Fibroblast of pulmonary artery (primary cell): ENCODE data around the gene NPHP4.

Experiments
- DNase-seq: peaks from one replicate; pipeline ENCODE4 v3.0.0-alpha.2; 2010; ENCODE audit warnings: low read depth
- H3K4me3 ChIP-seq: replicated peaks from 2 replicates; pipeline ENCODE4 v1.5.1; 2011; ENCODE audit warnings: low read depth, mild to moderate bottlenecking, control low read depth, low read length, moderate library complexity
- TF ChIP-seq, protein P1 (sequence below): IDR thresholded peaks from 2 replicates; pipeline ENCODE4 v1.5.1; 2011; ENCODE audit warnings: mild to moderate bottlenecking, control low read depth, low read length, inconsistent platforms; ENCODE audit errors: missing control alignments

The NPHP4 gene

DNA sequence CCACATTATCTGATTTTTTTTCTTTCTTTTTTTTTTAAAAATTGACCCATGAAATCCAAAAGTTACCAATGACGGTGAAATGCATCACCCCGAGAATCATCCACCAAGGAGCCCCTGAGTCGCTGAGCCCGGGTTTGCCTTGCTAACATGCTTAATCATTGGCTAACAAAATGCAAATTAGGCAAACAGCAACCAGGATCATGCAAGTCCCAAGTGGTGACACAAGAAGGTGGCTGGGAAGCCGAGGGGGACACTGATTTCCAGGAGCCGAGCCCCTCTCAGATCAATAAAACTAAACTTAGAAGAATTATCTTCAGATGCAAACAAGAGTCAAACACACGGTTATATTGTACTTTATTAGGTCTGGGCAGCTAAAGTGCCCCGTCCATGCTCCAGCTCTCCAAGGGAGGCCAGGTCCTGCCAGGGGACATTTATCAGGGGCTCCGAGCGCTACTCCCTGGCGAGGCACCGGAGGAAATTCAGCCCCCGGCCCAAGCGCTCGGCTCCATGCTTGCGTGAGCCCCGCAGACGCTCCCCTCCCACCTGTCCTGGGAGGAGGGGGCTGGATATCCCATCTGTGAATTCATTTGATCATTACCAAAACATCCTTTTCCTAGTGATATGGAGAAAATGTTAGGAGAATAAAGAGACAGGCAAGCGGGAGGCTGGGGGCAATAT lies 154.1 kb downstream of the NPHP4 start:
- DNase-seq: no peak
- TF ChIP-seq, protein P1, sequence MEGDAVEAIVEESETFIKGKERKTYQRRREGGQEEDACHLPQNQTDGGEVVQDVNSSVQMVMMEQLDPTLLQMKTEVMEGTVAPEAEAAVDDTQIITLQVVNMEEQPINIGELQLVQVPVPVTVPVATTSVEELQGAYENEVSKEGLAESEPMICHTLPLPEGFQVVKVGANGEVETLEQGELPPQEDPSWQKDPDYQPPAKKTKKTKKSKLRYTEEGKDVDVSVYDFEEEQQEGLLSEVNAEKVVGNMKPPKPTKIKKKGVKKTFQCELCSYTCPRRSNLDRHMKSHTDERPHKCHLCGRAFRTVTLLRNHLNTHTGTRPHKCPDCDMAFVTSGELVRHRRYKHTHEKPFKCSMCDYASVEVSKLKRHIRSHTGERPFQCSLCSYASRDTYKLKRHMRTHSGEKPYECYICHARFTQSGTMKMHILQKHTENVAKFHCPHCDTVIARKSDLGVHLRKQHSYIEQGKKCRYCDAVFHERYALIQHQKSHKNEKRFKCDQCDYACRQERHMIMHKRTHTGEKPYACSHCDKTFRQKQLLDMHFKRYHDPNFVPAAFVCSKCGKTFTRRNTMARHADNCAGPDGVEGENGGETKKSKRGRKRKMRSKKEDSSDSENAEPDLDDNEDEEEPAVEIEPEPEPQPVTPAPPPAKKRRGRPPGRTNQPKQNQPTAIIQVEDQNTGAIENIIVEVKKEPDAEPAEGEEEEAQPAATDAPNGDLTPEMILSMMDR: no peak
- H3K4me3 ChIP-seq: no peak overlapping the region

DNA sequence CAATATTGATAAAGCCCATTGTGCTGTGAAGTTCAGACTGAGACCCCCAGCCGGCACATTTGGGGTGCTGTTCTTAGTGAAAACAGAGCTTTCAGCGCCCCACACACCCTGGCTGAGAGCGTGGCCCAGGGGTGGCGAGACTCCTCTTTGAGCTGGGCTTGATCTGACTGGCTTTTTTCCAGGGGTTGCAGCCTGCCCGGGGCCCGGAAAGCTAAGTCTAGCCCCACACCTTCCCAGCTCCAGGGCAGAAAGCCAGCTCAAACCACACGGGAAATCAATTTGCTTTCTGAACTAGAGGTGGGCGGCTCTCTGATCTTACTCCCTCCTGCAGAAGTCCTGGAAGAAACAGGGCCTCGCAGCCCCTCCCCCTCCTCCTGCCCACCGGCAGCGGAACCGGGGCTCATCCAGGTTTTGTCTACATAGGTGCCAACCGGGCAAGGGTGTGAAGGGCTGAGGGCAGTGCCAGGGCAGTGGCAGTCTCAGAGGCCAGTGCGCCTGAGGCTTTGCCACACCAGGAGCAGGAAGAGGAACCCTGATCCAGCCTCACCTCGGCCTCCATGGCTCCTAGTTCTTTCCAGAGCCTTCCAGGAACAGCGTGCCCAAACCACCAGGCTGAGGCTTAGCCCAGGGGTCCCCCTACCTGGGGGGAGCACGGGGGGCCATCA lies 155.3 kb downstream of the NPHP4 start:
- DNase-seq: no peak
- TF ChIP-seq, protein P1: no peak
- no peak overlapping the region for H3K4me3 ChIP-seq

DNA sequence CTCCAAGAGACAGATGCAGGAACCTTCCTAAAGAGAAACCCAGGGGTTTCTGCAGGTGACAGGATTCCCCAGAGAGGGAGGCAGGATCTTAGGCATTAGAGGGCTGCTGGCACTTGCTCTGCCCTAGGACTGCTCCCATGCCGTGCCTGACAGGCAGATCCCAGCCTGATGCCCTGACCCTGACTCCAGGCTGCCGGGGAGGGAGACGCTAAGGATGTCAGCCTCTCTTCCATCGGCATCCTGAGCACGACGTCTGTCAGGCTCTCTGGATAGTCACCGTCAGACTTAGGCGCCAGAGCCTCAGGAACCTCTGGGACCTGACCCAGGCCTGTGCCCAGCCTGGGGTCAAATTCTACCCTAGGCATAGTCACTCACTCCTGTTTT lies 157.1 kb downstream of the NPHP4 start:
- H3K4me3 ChIP-seq: no peak overlapping the region
- no peak for DNase-seq
- TF ChIP-seq, protein P1: no peak

DNA sequence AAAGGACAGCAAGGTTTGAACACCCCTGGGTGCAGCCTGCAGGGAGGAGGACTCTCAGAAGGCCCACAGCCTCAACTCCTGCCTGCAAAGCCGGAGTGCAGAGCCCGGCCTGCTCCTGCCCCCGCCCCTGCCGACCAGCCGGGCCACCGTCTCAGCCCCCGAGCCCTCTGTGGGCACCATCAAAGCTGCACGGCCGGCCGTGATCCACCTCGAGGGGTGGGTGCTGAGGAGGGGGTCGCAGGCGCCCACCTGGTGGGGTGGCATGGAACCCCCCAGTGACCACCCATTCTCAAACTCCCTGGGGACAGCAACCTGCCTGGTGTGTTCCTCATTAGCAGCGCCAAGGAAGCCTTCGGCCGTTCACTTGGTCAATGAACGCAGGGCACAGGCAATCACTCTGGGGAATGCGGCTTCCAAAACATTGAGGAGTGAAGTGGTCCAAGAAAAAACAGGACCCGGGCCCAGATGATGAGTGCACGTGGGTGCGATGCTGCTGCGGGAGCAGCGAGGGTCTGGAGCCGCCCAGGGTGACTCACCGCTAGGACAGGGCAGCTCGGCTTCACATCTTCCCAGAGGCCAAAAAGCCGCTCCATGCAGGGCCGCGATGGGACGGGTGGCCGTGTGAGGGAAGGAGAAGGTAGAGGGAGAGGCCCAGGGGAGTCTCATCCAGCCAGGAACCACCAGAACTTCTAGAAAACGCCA lies 157.6 kb downstream of the NPHP4 start:
- H3K4me3 ChIP-seq: no peak overlapping the region
- DNase-seq: no peak
- TF ChIP-seq, protein P1: no peak

DNA sequence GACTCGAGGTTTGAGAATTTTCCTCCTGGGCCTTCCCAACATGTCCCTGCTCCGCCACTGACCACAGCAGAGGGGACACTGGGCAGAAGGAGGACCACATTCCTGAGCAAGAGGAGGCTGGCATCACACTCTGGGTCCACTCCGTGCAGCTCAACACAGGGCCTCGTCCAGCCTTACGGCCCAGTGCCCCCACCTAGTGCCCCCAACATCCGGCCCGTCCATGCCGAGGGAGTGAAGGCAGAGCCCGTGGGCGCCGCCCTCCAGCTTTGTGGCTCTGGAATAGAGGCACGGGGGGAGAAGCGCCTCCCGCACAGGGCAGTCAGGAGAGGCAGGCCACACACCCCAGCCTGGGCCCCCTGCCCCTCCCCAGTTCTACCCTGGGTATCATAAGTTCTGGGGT lies 158.3 kb downstream of the NPHP4 start:
- TF ChIP-seq, protein P1: no peak
- no peak for DNase-seq
- no peak overlapping the region for H3K4me3 ChIP-seq

DNA sequence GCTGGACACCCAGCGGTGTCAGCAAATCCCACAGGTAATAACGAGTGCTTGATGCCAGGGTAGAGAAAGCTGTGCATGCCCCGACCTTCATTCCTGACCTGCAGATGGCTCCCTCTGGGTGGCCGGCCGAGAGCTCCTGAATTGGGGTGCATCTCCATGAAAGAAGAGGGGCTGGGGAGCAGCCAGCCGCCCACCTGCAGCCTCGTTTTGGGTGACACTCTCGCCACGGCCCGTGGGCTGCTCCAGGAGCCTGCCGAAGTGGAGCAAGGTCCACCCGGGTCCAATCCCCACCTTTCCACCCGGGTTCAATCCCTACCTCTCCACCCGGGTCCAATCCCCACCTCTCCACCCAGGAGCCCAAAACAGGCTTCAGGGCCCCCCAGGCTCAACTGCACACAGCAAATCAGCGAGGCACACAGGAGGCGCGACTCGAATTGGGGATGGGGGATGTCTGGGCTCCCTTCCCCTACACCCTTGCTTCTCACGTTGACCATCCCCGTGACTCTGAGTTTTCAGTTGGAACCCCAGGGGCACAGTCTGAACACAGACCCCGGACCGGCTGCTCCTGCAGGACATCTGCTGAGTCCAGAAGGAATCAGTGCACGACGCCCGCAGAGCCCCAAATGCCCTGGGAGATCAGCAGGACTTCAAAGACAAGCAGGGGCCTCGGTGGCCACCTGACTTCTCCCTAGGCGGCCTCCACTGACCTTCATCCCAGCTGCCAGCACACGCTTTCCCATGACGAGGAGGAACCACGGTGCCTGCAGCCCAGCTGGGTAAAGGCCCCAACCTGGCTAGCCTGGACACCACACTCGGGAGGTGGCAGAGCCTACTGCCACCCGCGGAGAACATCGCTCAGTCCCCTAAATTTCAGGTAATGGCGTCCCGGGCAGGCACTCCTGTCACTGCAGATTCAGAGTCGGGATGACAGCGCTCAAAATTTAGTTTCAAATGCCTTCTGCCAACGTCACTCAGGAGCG lies 159.0 kb downstream of the NPHP4 start:
- no peak overlapping the region for H3K4me3 ChIP-seq
- DNase-seq: no peak
- TF ChIP-seq, protein P1: no peak
